HG03575 (cell line): ENCODE data around the gene PRKRIP1.
"Not testable (repeated sequence)": the region's sequence is repeated elsewhere in the genome, so short reads cannot be mapped to it uniquely, and the experiment has no call there.

ENCODE experiments used
- ATAC-seq: cut with Tn5 transposase; IDR thresholded peaks from one replicate; pipeline ENCODE4 v1.9.1; 2021; ENCODE audit not compliant: unreplicated experiment, insufficient number of reproducible peaks, low FRiP score; ENCODE audit errors: extremely low read depth

The PRKRIP1 gene

GRCh38 chr7:102451371-102452054 lies 55.4 kb downstream of the PRKRIP1 start:
- ATAC-seq = no peak

- no peak for ATAC-seq
Measured at GRCh38 chr7:102452451-102452850, 56.3 kb downstream of the PRKRIP1 start.

GRCh38 chr7:102453319-102453718 lies 57.2 kb downstream of the PRKRIP1 start:
- ATAC-seq = no peak

DNA sequence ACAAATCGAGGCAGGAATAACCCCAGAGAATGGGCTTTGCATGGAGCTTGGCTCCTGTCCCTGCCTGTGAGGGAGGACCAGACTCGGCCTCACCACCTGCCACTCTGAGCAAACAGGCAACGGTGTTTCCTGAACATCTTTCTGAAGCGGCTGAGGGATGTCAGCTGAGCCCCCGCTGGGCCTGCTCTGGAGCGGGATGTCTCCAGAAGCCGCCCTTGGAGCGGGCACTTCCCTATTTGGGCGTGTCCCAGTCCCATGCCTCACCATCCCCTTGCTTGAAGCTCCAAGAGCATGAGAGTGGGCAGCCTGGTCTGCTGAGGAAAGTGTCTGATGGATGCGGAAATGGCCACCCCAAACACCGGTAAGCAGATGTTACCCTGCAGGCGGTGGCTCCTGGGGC lies 58.3 kb downstream of the PRKRIP1 start:
- no peak for ATAC-seq

- not testable (repeated sequence) for ATAC-seq
Measured at GRCh38 chr7:102454932-102455331, 58.8 kb downstream of the PRKRIP1 start.

DNA sequence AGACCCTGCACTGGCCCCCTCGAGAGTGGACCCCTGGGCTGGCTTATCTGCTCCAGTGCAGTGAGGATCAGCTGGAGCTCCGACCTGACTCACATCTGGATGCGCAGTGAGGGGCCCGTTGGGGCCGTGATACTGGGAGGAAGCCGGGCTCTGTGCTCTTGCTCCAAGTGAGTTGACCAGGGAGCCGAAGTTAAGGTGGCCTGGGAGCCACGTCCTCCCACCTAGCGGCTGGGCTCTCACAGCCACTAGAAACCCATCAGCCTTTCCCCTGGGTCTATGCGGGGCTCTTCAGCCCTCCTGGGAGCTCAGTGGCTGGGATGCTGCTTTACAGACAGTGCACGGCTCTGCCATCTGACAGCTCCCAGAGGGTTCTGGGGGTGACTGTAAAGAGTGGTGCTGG lies 59.4 kb downstream of the PRKRIP1 start:
- ATAC-seq = no peak

DNA sequence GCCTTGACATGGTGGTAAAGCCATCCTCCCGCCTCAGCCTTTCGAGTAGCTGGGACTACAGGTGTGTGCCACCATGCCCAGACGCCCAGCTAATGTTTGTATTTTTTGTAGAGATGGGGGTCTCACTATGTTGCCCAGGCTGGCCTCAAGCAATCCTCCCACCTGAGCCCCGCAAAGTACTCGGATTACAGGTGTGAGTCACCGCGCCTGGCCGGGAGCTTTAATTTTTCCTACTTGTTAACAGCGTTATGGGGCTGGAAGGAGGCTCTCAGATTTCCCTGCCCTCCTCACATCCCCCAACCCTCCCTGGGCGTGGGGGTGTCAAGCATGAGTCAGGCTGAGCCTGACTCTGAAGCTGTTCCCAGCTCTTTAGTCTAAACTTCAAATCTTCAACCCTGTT lies 60.2 kb downstream of the PRKRIP1 start:
- ATAC-seq = no peak

- no peak for ATAC-seq
Measured at GRCh38 chr7:102457352-102457924, 61.3 kb downstream of the PRKRIP1 start.

DNA sequence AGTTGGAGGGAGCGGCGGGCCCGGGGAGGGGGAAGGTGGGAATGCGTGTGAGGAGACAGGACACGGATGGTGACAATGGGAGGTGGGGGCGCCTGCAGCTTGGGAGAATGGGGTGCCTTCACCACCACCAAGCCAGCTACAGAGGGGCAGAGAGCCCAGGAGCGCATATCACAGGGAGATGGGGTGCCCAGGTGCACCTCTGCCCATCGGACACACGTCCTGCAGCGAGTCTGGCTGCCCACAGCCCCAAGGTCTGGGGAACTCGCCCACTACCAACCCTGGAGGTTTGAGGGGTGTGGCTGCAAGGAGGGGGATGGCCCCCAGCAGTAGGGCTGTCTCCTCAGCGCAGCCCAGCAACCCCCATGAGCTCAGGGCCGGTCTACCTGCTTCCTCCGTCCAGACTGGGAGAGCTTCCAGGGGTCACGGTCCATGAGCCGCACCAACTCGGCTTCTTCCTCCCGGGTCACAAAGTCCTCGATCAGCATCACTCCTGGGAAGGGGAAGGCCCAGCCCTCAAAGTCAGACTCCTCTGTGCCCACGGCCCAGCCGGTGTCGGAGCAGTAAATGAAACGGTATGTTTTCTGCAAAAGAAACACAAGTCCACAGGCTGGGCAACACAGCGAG lies 63.2 kb downstream of the PRKRIP1 start:
- ATAC-seq = no peak

- no peak for ATAC-seq
Measured at GRCh38 chr7:102460467-102460866, 64.3 kb downstream of the PRKRIP1 start.

- no peak for ATAC-seq
Measured at GRCh38 chr7:102463841-102464576, 67.8 kb downstream of the PRKRIP1 start.

DNA sequence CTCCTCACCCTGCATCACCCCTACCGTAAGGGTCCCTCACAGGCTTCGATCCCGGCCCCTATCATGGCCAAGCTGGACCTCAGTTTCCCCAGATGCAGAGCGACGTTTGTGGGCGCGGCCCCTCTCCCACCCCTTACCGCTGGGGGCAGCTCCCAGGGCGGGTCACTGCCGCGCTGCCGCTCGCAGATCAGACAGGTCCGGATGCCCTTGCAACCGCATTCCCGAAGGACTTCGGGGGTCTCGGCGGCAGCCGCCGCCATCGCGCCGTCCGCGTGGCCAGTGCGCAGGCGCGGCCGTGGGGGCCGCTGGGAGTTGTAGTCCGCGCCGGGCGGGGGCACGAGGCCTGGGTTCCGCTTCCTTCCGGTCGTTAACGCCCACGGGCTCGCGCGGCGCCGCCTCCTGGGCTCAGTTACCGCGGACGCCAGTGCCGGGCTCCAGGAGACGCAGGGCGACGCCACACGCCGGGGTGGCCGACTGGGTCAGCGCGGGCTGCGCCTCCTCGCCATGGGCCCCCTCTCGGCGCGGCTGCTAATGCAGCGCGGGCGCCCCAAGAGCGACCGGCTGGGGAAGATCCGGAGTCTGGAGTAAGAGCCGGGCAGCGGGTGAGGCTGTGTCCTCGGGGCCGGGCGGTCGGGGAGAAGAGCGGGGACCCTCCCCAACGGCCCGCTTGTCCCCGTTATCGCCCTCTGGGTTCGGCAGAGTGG lies 68.6 kb downstream of the PRKRIP1 start, which contains the start of the genes ALKBH4 and LRWD1:
TSS of gene ALKBH4 (minus strand) at position 287 of the 704 bp plus-strand sequence. CDS start at position 260, 27 bp downstream.
TSS of gene LRWD1 (plus strand) at position 408 of the 704 bp plus-strand sequence. CDS start at position 505, 97 bp downstream.
- ATAC-seq = no peak

- ATAC-seq = no peak
Measured at GRCh38 chr7:102466097-102466496, 69.9 kb downstream of the PRKRIP1 start.

GRCh38 chr7:102467581-102468477 lies 71.7 kb downstream of the PRKRIP1 start:
- no peak for ATAC-seq

DNA sequence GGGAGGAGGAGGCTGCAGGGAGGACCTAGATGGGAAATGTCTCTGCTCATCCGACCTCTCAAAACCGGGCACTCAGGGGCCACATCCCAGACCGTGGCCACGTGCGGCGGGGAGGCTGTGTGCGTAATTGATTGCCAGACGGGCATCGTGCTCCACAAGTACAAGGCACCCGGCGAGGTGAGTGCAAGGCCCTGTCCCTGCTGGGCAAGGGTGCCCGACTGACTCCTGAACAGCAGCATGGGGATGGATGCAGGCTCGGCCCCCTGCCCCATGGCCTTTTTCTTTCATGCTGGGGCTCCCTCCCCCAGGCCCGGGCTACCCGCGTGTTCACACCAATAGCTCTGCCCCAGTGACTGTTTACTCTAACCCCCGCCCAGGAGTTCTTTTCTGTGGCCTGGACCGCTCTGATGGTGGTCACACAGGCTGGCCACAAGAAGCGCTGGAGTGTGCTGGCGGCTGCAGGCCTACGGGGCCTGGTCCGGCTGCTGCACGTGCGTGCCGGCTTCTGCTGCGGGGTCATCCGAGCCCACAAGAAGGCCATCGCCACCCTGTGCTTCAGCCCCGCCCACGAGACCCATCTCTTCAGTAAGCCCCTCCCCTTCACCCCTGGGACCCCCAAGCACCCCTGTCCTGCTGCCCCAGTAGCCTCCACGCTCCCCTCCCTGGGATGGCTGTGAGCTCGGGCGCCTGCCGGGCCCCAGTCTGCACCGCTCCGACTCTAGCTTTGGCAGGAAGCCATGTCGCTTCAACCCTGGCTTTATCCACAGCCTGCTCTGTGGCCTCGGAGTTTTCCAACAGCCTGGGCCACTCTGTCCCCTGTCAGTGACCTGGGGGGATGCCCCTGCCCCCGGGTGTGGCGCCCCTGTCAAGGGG lies 72.6 kb downstream of the PRKRIP1 start:
- no peak for ATAC-seq

DNA sequence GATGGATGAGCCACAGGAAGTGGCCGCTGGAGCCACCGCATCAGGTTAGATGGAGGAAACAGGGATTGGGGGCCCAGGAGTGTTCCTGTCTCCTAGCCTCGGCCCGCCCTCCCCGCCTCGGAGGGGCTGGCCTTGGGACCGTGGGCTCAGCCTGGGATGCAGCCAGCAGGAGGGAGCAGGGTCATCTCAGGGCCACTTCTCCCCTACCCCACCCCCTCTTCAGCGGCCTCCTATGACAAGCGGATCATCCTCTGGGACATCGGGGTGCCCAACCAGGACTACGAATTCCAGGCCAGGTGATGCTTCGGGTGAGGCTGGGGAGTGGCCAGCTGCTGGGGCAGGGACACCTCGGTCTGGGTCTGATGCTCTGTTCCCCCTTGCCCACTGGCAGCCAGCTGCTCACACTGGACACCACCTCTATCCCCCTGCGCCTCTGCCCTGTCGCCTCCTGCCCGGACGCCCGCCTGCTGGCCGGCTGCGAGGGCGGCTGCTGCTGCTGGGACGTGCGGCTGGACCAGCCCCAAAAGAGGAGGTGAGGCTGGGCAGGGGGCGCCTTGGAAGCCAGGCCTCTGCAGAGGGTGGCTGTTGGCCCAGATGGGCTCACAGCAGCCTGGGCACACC lies 73.3 kb downstream of the PRKRIP1 start:
- ATAC-seq = no peak
